Measurements from ENCODE around the gene OR10H5.

Gene OR10H5

GRCh38 chr19:15775249-15775648, 12.2 kb upstream of the OR10H5 start:
- no peak for TF ChIP-seq ZFX (IDR thresholded peaks at IDR 0.05; ENCODE audit: borderline replicate concordance)
- TF ChIP-seq, protein P1, sequence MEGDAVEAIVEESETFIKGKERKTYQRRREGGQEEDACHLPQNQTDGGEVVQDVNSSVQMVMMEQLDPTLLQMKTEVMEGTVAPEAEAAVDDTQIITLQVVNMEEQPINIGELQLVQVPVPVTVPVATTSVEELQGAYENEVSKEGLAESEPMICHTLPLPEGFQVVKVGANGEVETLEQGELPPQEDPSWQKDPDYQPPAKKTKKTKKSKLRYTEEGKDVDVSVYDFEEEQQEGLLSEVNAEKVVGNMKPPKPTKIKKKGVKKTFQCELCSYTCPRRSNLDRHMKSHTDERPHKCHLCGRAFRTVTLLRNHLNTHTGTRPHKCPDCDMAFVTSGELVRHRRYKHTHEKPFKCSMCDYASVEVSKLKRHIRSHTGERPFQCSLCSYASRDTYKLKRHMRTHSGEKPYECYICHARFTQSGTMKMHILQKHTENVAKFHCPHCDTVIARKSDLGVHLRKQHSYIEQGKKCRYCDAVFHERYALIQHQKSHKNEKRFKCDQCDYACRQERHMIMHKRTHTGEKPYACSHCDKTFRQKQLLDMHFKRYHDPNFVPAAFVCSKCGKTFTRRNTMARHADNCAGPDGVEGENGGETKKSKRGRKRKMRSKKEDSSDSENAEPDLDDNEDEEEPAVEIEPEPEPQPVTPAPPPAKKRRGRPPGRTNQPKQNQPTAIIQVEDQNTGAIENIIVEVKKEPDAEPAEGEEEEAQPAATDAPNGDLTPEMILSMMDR (IDR thresholded peaks at IDR 0.05), result no peak
- no peak overlapping the region for H3K27ac ChIP-seq

DNA sequence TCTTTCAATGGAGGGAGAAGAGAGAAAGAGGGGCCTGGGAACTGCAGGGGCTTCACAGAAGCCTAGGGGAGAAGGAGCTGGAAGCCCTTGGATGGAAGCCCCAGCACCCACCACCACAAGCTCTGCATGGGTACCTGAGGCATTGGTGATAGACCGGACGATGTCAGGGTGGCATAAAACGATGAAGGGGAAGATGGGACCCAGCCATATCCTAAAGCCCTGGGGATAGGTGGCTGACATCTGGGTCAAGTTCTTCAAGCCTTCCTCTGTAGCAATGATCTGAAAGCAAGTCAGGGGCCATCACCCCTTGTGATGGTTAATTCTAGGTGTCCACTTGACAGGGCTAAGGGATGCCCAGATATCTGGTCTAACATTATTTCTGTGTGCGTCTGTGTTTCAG, 11.2 kb upstream of the OR10H5 start:
- no peak overlapping the region for H3K27ac ChIP-seq
- TF ChIP-seq, protein P1 (IDR thresholded peaks at IDR 0.05), result no peak
- TF ChIP-seq ZFX (IDR thresholded peaks at IDR 0.05; ENCODE audit: borderline replicate concordance), result no peak

GRCh38 chr19:15776991-15777970, 10.2 kb upstream of the OR10H5 start:
- TF ChIP-seq, protein P1 (IDR thresholded peaks at IDR 0.05), result no peak
- no peak for TF ChIP-seq ZFX (IDR thresholded peaks at IDR 0.05; ENCODE audit: borderline replicate concordance)

GRCh38 chr19:15779756-15780476, 7.5 kb upstream of the OR10H5 start:
- no peak overlapping the region for H3K27ac ChIP-seq
- no peak for TF ChIP-seq ZFX (IDR thresholded peaks at IDR 0.05; ENCODE audit: borderline replicate concordance)
- TF ChIP-seq, protein P1 (IDR thresholded peaks at IDR 0.05), result no peak

More at GRCh38 chr19:15776991-15777970, 10.2 kb upstream of the OR10H5 start:
- no peak overlapping the region for H3K27ac ChIP-seq

DNA sequence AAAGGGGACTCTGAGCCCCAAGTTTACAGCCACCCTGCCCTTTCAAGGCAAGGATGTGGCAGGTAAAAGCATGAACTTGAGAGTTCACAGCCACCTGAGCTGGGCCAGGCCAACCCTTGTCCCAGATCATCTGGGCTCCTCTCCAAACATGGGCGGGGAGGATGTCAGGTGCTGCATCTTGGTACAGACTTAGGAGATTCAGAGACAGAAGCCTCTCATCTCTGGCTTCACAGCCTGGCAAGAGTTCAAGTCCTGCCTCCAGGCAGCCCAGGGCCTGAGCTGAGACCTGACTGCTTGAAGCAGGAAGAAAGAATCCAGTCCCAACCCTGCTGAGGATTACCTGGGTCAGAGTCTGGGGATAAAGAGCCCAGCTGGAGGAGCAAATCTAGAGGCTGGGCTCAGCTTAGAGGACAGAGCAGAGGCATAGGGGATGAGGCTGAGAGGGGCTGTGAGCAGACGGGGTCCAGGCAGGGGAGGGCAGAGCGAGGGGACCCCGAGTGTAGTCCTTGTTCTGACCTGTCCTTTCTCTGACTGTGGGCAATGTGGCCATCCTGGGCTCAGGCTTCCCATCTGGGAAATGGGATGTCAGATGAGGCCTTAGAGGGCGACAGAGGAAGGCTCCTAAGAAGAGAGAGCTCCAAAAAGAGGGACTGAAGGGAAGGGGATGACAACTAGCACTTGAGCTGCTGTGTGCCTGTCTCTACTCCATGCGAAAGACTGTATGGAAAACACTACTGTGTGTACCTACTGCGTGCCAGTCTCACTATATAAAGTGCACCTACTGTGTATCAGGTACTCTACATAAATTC, 6.6 kb upstream of the OR10H5 start:
- TF ChIP-seq, protein P1 (IDR thresholded peaks at IDR 0.05), result no peak
- TF ChIP-seq ZFX (IDR thresholded peaks at IDR 0.05; ENCODE audit: borderline replicate concordance), result no peak
- H3K27ac ChIP-seq, result no peak overlapping the region

- no peak overlapping the region for H3K27ac ChIP-seq
- TF ChIP-seq, protein P1 (IDR thresholded peaks at IDR 0.05), result no peak
- no peak for TF ChIP-seq ZFX (IDR thresholded peaks at IDR 0.05; ENCODE audit: borderline replicate concordance)
Measured at GRCh38 chr19:15781661-15782060, 5.8 kb upstream of the OR10H5 start.

Data from 22Rv1 (cell line).